Measurements from ENCODE around the gene PTTG2.

Gene PTTG2

DNA sequence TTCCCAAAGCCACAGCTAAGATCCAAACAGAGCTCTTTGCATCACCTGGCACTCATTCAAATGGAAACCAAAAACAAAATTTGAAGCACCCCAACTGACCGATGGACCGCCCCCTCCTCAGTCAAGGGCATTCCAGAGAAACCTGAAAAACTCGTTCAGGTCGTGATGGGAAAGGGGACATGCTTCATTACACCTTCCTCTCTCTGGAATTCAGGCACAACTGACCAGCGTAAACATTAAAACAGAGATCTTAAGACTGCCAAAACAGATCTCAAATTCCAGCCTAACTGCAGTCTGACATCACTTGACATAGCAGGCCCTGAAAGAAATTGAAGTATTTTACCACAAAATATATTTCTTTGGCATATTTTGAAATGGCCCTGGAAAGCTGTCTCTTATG, 28.5 kb downstream of the PTTG2 start:
- DNase-seq (ENCODE audit: low read depth in 2 of 2) = no peak

DNA sequence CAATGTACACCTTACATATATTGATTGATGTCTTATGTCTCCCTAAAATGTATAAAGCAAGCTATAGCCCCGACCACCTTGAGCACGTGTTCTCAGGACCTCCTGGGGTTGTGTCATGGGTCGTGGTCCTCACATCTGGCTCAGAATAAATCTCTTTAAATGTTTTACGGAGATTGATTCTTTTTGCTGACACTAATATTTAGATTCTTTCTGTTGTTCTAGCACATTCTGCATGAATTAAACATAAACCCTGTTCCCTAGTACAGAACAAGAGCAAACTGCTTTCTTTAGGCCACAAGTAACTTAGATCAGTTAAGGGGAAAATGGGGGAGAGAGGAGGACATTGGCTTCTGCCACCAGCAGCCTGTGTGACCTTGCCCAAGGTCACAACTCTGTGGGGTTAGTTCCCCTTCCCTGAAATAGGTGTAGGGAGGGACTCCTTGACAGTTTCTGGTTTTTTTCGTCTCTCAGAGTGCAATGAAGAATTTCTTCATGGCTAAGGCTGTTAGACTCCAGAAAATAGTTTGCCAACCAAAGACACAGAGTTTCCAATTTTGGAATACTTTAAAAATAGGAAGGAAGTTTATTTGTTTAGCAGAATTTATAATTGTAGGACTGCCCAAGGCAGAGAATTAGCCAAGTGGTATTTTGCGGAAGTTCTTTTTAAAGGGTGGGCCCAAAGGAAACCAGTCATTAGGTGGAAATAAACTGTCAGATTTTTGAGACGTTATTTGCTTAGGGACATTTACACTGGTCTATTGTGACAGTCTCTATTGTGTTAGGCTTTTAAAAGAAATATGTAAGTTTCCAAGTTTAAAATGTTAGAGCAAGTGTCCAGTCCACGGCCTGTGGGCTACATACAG, 29.4 kb downstream of the PTTG2 start:
- no peak for DNase-seq (ENCODE audit: low read depth in 2 of 2)

DNA sequence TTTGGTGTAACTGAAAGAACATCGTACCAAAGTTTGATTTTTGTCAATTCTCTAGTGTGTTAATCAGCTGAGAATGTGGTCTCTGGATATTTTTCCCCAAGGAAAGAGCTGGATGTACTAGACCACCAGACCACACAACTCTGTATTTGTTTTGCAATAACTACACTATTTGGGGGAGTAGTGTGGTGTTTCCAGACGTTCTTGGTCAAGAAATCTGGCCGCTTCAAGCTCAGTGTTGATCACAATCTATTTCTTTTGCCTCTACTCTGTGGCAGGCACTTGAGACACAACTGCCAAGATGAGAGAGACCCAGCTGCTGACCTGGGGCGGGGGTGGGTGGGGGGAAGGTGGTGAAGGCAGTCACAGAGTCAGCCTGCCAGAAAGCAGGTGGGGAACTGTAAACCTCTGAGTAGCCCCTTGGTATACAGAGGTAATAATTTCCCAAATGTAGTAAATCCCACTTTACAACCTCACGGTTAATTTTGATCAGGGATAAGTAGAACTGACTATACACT, 30.6 kb downstream of the PTTG2 start:
- no peak for DNase-seq (ENCODE audit: low read depth in 2 of 2)

DNA sequence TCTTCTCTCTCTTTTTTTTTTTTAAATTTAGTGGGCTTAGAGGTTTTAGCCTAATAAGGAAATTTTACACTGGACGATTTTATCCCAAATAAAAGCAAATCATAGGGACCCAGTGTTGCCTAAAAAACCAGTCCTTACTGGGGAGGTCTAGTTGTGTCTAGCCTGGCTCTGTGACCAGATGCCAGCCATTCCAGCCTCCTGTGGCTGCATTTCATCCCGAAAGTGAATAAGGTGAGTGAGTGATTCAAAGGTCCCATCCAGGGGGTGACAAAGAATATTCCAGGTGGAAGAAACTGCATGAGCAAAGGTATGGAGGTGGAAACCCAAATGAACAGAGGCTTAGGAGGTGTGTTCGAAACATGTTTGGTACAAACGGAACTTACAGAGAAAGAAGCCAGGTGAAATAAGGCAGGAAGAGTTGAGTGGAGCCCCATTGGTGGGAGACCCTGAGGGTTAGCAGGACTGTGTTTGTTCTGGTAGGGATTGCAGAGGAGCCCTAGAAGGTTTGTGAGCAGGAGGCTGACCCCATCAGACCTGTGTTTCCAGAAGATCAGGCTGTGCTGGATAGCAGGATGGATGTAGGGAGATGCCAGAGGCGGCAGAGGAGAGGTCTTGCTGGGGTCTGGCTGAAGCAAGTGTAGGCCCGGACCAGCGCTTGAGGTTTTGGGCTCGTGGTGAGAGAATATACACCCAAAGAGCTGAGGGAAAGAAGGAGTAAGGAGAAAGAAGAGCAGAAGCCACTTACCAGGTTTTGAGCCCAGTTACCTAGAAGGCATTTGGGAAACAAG, 31.6 kb downstream of the PTTG2 start:
- no peak for DNase-seq (ENCODE audit: low read depth in 2 of 2)

DNA sequence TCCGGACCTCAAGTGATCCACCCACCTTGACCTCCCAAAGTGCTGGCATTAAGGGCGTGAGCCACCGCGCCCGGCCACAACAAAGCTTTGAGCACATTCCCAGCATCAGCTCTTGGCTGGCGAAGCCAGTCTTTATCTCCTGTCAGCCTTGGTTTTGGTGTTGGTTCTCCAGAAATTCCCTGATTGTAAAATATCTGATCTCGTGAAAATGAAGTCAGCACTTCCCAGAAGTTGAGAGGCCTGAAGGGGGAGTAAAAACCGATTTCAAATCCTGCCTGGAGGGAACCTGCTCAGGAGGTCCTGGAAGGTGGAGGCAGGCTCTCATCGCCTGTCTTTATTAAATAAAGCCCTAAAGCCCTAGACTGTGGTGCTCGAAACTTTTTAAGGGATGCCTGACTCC, 33.6 kb downstream of the PTTG2 start:
- DNase-seq (ENCODE audit: low read depth in 2 of 2) = no peak

DNA sequence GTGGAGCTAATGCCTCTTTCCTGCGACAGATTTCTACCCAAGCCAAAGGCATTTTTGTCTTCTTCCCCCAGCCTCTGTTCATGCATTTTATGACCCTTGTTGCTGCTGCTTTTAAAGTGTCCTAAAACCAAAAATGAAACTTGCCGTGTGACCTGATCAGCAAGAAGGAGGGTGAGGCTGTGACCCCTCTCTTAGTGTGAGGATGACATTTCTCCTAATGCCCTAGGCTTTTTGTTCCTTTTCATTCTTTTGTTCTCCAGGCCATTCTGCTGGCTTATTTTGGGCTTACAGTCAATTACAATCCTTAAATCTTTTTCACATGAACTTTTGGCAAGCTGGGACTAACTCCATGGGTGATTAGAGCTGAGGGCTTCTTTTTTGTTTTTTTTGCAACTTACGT, 34.4 kb downstream of the PTTG2 start:
- DNase-seq (ENCODE audit: low read depth in 2 of 2) = no peak

DNA sequence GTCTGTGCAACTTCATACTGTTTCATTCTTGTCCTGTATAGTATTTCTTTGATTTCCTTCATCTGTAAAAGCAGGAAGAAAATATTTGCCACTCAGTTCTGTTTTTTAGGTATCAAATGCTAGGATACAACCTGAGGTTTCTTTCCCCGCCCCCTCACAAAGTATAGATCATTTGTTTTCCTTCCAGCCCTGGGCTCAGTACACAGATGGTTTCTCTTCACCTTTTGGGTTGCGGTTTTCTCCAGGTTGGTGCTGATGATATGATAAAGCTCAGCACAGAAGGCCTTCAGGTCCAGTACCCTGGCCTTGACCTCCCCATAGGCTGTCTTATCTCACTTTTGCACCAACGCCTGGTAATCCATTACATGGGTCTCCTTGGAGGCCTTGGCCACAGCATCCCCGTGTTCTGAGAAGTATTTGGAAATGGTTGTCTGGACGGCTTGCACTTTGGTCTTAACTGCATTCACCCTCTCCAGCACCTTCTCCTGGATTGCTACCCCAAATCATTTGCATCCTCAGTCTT, 35.2 kb downstream of the PTTG2 start:
- no peak for DNase-seq (ENCODE audit: low read depth in 2 of 2)

DNA sequence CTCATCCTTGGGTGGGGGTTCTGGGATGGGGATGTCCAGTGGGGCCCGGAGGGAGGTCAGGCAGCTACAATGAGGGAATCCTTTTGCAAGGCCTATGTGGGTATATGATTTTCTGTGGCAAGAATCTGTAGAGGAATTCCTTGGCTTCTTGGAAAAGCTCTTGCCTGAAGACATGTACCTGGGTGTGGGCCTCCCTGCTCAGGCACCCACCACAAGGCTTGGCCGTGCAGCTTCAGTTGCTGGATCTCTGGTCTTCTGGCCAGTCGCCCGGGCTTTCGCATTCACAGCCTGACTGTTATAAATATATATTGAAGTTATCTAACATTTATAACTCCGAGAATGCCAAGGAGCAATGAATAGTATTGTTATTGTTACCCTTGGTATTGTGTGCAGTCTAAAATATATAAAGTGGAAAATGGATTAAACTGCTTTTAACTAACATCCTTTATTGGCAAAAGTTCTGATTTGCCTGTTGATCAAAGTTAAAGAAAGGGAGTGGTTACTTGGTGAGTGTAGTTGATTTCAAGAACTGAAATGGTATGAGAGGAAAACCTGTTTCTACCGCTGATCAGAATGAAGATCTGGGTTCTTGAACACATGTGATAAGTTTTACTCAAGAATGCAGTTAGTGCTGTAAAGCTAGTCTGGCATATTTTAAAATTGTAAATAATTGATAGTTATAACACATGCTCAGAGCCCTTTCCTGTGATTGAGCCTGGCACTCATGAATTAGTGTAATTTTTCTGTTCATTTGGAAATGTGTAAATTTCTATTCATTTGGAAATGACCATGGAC, 36.0 kb downstream of the PTTG2 start:
- no peak for DNase-seq (ENCODE audit: low read depth in 2 of 2)

DNA sequence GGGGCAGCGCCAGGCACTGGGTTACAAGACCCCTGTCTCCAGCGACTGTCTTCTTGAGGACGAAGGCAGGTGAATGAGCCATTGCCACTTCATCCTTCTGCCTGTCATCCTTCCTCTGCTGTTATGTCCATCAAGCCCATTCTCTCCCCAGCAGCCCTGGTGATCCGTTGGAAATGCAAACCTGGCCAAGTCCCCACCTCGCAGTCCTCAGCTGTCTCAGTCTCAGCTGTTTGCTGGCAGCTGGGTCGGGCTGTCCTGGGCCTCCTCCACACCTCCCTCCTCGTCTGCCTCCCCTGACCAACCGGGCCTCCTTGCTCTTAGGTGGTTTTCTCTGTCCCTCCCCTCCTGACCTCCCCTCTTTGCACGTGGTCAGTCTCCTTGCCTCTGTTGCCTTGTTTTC, 38.0 kb downstream of the PTTG2 start:
- DNase-seq (ENCODE audit: low read depth in 2 of 2) = no peak

DNA sequence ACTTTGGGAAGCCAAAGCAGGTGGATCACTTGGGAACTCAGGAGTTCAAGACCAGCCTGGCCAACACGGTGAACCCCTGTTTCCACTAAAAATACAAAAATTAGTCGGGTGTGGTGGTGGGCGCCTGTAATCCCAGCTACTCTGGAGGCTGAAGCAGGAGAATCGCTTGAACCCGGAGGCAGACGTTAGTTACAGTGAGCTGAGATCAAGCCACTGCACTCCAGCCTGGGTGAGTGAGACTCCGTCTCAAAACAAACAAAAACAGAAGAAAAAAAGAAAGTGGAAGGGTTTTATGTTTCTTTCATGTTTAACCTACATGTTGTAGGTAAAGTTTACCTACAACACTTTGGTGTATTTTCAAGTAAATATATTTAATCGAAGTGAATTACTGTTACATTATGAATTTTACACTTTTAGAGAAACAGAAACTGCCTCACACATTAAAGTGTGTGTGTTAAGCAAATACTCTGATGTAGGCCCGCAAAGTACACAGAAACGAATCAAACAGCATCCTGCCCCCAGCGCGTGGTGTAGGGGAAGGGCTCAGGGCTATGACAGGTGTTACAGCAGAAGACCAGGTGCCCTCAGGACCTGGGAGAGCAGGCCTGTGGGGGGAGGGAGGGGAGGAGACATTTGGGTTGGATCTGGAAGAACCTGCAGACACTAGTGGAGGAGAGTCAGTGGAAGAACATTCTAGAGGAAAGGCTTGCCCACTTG, 39.0 kb downstream of the PTTG2 start:
- no peak for DNase-seq (ENCODE audit: low read depth in 2 of 2)

DNA sequence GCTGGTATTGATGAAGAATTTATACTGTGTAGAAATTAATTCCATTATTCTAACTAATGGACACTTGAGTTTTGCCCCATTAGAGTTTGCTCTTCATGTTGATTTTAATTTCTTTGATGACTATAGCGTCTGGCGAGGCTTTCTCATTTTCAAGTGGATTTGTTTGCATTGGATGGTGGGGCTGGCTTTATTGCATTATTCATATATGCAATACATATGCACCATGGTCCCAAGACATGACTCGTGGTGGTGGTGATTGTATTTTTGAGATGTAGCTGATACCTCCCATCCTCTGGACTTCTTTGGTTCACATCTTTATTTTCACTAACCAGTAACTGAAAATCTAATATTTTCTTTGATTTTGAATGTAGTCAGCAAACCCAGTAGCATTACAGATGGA, 39.8 kb downstream of the PTTG2 start:
- DNase-seq (ENCODE audit: low read depth in 2 of 2) = no peak

DNA sequence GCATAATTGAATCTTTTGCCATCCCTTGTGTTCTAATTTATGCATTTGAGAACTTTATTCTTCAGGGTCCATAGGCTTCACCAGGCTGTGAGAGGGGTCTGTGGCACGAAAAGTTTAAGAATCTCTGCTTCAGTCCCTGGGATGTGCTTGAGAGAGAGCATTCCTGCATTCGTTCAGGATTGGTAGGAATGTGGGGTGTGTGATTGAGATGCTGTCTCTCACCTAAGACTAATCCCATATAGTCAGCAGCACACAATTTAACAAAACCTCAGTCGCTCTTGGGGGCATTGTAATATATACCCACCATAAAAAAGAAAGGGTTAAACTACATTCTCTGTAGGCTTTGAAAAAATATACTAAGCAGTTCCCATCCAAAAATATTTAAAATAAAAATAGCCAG, 41.7 kb downstream of the PTTG2 start:
- no peak for DNase-seq (ENCODE audit: low read depth in 2 of 2)

DNA sequence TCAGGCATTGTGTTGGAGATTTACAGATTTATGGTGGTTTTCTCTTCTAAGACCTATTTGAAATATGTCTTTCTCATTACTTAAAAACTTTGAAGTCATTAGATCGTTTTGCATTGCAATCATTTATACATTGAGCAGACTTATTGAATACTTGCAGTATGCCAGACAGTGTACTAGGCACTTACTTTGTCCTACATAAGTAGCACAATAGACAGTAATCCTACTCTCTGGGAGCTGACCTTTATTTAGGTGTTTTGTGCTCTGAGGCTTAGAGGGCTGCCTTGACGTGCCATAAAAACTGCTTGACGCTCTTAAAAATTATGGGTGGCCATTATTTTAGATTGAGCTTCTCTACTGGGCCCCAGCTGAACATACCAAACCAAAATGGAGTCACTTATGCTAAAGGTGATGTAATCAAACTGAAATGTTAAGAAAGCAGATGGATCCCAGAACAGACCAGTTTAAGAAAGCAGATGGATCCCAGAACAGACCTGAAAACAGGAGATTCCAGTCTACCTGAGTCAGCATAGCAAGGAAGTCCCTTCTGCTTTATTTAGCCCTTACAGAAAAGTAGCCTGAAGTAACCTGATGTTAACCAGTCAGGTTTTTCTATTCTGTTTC, 42.4 kb downstream of the PTTG2 start:
- no peak for DNase-seq (ENCODE audit: low read depth in 2 of 2)

DNA sequence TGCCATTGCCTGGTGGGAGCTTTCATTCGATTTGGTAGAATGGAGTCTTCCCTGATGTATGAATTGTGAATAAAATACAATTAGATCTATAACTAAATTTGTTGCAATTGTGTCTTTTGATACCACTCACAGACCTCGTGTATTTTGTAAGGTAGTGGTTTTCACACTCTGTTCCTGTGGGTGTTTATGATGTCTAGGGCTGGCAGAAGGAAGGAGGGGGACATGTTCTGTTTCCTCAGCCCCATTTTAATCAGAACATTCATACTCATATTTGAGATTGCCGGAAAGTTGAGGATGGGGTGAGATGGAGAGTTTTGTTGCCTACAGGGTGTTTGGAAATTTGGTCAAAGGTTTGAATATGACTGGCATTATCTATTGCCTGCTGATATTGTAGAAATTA, 42.9 kb downstream of the PTTG2 start:
- no peak for DNase-seq (ENCODE audit: low read depth in 2 of 2)

DNA sequence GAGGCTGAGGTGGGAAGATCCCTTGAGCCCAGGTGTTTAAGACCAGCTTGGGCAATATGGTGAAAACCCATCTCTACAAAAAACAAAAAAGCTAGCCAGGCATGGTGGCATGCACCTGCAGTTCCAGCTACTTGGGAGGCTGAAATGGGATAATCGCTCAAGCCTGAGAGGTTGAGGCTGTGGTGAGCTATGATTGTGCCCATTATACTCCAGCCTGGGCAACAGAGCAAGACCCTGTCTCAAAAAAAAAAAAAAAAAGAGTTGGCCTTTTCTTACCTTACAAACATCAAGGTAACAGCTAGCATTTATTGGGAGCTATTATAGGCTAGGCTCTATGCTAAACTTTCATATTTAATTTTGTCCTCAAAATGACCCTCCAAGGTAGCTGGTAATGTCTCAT, 43.4 kb downstream of the PTTG2 start:
- no peak for DNase-seq (ENCODE audit: low read depth in 2 of 2)

DNA sequence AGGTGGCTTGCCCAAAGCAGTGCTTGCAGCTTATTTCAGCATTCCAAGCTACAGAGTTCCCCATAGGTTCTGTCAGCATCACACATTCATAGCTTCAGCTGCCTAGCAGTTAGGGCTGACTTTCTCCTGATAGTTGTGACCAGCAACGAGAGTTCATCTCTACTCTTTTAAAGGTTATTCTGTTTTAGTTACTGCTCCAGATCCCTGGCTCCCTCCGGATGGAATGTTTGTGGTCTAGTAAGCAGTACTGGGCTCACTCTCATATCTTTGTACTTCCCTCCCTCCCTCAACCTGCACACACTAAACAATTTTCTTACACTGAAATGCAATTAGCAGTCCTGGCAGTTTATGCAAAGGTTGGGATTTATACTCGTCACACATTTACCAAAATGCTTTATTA, 43.9 kb downstream of the PTTG2 start:
- DNase-seq (ENCODE audit: low read depth in 2 of 2) = no peak

DNA sequence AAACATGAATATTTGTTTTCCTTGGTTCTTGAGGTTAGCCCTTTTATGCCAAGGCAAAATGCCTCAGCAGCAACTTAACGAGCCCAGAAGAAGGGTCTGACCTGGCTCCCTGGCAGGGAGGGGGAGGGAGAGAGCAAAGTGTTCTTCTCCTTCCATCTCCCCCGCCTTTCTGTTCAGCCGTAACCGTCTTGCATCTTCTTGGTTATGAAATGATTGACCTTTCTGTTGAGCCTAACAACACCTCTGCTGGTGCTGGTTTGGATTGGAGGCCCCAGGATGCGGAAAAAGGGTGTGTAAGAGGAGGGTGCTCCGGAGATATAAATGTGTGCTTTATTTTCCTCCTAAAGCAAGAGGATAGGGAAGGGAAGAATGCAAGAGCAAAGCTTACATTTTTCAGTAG, 44.7 kb downstream of the PTTG2 start:
- no peak for DNase-seq (ENCODE audit: low read depth in 2 of 2)

DNA sequence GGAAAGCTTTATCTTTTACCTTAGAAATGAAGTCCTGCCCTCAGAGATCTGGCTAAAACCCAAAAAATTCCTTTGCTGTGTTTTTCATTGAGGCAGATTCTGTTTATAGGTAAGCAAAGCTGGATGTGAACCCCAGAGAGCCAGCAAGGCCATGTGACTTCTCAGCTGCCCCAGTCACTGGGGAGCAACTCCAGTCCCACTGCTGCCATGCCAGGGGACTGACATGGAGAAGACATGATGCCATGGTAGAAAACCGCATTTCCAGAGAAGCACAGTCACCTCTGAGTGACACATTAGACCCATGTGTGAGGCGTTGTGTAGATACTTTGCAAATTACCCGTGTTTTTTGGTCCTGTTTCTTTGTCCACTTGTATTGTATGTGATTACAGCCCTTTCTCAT, 45.4 kb downstream of the PTTG2 start:
- DNase-seq (ENCODE audit: low read depth in 2 of 2) = no peak

DNA sequence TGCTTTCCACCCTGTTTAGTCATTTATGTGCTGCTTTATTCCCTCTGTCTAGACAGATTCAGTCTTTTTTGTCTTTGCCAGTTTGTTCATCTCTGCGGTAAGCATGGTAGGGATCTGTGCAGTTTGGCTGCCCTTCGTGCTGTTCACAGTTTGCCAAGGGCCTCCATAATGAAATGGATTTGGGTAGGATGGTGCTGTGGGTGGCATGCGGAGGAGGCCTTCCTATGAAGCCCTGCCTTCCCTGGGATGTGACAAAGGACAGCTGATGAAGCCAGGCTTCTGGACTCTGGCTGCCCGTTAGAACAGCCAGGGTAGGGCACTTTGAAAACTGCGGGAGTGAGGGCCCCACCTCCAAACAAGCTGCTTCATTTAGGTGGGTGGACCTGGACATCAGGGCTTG, 47.4 kb downstream of the PTTG2 start:
- DNase-seq (ENCODE audit: low read depth in 2 of 2) = no peak

DNA sequence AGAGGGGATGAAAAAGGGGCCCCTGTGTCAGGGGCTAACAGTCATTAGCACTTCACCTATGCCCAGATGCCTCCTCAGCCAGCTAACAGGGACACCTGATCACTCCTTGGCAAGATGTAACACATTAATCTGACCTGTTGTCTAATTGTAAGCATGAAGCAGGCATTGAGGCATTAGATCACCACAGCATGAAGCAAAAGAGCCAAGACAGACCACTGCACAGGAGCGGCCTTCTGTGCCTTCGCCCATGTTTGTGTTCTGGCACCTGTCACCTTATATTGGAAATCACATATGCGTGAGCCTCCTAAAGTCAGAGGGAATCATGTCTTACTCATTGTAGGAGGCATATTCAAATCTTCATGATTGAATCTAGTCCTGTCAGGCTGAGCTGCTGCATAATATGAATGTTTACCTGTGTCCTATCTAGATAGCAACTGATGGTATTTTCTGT, 48.4 kb downstream of the PTTG2 start:
- no peak for DNase-seq (ENCODE audit: low read depth in 2 of 2)

DNA sequence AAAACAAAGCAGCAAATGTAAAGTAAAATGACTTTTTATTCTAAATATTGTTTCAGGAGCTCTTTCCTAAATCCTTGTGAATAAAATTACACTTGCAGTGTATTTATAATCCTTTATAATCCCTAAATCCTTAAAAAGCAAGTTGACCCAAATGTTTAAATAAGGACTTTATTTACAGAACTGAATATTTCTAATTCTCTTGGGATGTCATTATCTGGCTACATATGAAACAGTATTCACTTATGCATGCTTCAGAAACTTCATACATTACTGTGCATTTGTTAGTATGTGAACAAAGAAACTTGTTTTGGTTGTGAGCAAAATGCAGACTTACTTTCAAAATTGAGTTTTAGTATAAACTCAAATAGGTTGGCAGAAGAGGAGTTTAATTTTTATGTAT, 49.2 kb downstream of the PTTG2 start:
- DNase-seq (ENCODE audit: low read depth in 2 of 2) = no peak
